Globus pallidus (tissue), 1 donor: ENCODE data around the gene ATG7.

Source experiments
- DNase-seq: peaks from one replicate; pipeline ENCODE4 v3.0.0-alpha.2; 2015; ENCODE audit warnings: low spot score

The ATG7 gene

DNA sequence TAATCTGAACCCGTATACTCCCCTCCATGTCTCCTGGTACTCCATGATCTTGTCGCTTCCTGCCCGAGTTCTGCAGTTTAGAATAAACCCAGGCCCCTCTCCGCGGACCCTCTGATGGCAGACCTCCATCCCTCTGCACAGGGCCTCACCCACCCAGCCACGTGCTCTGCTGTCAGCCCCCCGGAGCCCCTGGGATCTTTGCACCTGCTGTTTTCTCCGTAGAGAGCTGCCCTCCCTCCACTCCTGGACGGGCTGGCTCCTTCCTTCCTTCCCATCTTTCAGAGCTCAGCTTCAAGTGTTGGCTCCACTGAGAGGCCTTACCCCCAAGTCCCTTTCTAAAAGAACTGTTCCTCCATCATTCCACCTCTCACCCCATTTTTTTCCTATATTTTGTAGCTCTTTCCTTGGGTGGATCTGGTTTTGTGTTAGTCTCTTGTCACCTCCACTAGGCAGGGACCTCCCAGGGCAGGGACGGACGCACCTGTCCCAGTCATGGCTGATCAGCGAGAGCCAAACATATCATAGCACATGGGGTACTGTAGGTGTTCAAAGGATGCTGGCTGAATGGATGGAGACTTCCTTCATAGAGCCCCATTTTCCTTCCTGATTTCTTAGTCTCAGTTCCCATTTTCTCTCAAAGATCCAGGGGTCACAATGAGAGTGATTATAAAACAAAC, 264.9 kb downstream of the ATG7 start:
- no peak for DNase-seq

DNA sequence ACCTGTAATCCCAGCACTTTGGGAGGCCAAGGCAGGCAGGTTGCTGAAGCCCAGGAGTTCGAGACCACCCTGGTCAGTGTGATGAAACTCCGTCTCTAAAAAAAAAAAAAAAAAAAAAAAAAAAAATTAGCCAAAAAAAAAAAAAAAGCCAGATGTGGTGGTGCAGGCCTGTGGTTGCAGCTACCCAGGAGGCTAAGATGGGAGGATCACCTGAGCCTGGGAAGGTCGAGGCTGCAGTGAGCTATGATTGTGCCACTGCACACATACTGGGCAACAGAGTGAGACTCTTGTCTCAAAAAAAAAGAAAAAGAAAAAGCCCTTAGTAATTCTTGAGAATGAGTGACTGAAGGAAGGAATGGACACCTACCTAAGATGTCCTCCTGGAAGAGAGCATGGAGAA, 266.4 kb downstream of the ATG7 start:
- DNase-seq = no peak

DNA sequence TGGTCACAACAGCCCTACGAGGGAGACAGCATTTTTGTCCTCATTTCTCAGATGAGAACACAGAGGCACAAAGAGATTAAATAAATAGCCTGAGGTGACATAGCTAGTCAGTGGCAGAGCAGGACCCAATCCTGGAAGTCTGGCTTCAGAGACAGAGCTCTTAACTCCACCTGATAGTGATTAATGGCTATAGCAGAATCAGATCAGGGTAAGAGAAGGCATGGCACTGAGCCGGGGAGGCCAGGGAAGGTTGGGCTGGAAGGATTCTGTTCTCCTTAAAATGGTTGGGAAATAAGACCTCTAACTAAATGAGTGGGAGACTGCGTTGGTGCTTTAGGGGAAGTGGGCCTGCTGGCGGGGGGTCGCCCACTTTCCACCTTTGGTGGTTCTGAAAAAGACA, 267.0 kb downstream of the ATG7 start:
- no peak for DNase-seq

DNA sequence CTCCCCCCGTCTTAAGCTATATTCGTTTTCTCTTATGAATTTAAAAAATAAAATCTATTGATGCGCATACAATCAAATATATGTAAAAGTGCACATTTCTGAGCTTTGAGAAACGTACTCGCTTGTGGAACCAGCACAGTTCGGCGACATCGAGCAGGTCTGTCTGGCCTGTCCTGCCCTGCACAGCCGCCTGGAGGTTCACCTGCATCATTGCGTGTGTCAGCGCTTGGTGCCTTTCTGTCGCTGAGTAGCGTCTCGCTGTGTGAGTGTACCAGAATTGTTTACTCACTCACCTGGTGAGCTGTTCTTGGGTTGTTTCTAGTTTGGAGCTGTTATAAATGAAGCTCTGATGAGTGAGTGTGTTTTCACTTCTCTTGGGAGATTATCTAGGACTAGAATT, 267.5 kb downstream of the ATG7 start:
- DNase-seq = no peak

DNA sequence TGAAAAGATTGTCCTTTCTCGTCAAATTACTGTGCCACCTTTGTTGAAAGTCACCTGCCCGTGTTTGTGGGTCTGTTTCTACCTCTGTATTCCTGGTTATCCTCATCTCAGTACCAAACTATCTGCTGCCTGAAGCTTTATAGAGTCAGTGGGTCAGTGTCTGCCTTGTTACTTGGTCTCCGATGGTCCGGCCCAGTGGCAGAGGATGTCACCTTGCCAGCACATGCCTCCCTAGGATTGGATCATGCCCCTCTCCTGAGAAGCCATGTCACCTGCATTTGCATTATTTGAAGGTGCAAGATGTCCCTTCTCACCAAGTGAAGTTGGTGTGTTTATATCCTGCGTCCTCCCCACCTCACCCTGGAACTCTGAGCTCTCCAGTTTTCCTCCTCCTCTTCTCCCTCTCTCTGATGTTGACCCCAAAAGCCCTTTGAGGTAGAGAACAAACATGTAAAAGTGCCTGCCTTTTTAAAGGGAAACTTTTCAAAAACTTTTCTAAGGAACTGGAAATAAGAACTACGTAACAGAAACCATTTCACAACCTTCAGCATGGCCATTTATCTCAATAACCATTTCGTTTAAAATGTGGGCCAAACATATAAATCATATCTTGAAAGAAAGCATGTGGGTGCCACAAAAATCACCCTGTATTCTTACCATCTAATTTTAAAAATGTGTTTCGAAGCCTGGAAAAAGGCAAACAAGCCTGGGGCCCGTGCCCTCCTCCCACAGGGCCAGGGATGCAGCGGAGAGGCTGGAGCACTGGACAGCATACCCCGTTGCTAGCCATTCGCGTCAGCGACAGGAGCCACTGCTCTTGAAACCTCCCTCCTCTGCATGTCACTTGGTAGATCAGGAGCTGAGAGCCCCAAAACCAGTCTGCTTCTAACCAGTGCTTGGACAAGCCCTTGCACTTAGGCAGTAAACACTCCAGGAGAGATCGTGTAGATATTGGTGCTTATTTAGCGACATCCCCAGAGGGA, 269.4 kb downstream of the ATG7 start:
- DNase-seq = no peak

DNA sequence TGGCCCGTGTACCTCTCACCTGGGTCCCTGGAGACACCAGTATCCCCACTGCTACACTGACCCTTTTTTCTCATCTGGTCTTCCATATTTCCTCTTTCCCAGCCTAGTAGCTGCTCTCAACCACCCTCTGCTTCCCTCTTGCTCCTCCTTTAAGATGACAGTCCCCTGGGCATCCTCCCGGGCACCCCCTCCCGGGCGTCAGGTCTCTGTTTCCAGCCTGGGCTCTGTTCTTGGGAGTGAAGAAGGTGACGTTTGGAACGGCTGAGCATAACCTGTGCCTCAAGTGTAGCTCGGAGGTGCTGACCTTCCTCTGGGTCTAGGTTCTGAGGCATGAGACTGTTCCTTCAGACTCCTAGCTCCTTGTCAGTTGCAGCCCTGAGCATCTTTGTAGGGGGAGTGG, 270.4 kb downstream of the ATG7 start:
- DNase-seq = no peak

DNA sequence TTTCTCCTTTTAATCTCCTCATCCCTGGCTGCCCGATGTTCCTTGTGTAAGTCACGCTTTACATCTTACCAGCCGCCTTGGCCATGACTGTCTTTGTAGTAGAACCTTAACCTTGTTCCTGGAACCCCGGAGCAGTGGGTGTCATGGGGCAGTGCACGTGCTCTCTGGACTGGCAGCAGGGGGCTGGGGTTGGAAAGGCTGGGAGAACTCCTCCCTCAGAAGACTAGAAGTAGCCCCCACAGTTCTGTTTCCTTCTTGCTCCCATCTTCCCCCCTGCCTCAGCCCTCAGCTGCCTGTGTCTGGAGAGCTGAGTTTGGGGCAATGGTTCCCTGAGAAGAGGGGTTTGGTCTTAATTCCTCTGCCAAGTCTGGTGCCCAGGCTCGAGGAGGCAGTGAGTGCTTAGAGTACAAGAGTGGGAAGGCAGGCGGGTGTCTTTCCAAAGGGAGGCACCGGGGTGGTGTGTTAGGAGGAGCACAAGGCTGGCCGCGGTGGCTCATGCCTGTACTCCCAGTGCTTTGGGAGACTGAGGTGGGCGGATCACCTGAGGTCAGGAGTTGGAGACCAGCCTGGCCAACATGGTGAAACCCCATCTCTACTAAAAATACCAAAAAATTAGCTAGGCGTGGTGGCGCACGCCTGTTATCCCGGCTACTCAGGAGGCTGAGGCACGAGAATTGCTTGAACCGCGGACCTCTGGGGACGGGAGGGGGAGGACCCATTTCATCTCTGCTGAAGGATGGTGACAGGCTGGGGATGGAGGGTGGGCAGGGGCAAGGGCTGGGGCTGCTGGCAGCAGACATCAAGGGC, 271.1 kb downstream of the ATG7 start:
- DNase-seq = no peak

DNA sequence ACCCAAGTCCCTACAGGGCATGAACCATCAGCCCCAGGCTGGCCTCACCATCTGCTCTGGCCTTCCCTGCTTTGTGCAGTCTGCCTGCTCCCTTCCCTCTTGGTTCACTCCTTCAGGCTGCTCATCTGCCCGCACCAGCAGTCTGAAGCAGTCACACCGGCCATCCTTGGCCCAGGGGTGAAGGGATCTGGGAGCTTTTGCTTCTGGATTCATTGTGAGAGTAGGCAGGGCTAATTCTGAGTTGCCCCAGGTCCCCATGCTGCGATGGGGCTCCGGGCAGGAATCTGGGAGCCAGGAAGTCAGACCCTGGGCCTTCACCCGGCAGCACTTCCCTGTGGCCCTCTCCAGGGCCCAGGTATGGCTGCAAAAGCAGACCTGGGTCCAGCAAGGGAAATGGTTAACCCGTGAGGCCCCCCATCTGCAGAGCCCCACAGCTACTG, 271.8 kb downstream of the ATG7 start:
- DNase-seq = no peak

DNA sequence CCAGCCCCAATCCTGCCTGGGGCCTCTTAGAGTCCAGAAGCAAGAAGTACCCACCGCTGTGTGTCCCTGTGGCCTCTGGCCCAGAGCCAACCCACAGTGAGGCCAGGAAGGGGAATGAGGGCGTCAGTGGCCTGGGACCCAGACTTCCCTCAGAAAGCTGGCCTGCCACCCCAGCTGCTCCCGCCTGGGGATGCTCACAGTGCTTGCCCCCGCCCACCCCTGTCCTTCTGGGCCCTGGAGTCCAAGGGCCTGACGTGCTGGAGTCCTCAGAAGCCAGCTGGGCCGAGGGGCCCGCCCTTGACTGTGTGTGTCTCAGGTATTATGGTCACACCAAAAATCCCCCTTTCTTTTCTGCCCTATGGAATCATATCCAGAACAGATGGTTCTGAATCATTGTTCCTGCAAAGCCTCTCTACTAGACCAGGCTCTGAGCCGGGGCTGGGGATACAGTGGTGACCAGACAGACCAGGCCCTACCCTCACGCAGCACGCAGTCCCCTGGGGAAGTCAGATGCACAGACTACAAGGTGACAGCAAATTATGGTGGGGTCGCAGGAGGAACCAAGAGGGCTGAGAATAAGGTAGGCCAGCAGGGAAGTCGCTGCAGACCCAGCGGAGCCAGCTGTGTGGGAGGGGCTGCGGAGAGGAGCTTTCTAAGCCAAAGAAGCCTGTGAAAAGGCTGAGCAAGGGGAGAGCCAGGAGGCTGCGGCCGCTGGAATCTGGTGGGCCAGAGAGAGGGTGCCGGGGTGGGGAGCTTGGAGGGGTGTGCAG, 272.4 kb downstream of the ATG7 start:
- DNase-seq = no peak

DNA sequence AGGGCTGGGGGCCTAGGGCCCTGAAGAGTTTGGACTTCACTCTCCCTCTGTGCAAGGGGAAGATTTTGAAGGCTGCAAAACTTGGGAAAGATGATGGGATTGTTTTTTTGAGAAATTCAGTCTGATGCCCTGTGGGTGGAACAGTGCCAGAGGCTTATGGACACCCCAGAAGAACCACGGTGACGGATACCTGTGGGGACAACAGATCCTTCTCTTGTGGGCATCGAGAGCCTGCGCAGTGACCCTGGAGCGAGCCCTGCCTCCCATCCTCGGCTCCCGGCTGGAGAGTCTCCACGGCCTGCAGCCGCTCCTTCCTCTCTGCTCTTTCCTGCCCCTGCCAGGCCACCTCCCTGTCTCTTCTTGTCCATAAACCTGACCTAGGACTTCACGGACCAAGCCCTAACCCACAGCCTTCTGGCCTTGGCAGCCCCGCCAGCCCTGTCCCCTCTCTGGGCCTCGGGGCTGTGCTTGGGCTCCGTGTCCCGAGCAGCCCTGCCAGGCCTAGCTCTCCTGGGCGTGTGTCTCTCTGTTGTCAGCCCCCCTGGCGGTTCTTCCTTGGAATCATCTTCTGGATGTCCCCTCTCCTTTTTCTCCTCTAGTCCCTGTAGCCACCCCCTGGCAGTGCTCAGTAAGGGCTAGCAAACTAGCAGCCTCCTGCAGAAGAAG, 273.1 kb downstream of the ATG7 start:
- DNase-seq = no peak

DNA sequence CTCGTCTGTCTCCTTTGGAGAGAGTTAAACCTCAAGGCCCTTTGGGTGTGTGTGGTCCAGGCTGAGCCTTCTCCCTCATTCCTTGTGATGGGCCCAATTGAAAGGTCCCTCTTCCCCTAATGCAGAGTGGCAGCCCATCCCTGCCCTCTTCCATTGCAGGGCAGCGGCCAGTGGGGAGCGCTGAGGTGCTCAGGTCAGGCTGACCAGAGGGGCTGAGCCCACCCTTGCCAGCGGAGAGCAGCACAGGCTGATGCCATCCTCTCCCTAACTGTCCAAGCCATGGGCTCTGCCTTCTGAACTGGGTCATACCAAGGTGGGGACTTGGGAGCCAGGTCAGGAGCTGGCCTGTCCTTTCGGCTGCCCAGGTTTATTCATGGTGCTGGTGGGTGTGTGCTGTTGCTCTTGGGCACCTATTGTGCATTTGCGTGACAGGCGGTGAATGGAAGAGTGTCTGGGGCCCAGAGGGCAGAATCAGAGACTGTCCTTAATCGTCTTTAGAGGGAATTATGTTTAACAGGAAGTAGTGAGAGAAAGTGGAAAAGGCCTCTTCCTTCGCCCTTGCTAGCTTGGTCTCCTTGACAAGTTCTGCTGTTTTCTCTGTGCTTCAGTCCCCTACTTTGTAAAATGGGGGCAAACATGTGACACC, 274.6 kb downstream of the ATG7 start:
- no peak for DNase-seq

DNA sequence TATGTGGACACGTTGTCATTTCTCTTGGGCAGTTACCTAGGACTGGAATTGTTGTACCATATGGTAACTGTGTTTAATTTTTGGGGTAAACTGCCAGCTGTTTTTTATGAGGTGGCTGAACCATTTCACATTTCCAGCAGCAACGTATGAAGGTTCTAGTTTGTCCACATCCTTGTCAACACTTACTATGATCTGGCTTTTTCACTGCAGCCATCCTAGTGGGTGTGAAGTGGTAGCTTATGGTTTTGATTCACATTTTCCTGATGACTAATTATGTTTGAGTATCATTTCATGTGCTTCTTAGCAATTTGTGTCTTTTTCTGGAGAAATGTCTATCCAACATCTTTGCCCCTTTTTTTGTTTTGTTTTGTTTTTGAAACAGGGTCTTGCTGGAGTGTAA, 275.3 kb downstream of the ATG7 start:
- no peak for DNase-seq

DNA sequence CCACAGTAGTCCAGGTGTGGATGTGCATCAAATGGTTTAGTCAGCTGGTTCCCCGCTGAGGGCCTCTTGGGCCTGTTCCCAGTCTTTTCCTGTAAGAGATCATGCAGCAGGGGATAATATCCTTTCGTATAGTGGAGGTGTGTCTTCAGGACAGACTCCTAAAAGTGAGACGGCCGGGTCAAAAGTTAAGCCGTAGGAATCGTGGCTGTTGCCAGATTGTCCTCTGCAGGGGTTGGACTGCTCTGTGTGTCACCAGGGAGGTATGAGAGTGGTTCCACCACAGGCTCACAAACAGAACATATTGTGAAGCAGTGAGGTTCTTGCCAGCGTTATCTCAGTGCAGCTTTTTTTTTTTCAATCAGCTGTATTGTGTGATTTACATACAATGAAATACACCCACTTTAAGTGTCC, 276.5 kb downstream of the ATG7 start:
- DNase-seq = no peak

DNA sequence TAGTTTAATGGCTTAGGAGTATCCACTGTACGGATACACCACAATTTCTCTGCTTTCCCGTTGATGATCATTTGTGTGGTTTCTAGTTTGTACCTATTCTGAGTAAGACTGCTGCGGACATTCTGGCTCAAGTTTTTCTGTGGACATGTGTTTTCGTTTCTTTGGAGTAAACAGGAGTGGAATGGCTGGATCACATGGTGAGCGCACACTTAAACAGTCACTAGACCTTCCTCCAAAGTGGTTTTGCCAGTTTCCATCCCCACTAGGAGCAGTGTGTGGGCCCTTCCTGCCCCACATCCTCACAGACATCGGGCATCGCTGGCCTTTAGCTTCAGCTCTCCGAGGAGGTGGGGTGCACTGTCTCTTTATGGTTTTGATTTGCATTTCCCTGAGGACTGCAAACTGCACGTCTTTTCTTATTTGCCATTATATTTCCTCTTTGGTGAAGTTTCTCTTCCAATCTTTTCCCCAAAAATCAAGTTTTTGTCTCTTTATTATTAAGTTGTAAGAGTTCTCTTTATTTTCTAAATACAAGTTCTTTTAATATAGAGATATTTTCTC, 277.5 kb downstream of the ATG7 start:
- DNase-seq = no peak

DNA sequence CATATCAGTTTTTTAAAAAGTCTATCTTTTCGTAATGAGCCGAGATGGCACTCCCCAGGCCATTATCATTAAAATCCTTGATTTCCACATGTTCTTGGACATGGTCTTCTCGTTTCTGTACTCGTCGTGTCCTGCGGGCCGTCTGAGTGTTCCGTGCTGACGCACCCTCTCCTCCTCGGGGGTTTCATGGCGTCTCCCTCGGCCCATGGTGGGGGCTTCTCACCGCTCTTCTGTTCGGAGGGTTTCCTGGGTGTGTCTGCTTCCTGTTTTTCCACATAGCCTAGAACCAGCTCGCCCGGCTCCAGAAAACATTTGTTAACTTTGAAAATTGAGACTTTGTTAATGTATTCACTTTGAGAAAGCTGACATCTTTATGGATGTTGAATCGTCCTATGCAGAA, 278.8 kb downstream of the ATG7 start:
- no peak for DNase-seq

DNA sequence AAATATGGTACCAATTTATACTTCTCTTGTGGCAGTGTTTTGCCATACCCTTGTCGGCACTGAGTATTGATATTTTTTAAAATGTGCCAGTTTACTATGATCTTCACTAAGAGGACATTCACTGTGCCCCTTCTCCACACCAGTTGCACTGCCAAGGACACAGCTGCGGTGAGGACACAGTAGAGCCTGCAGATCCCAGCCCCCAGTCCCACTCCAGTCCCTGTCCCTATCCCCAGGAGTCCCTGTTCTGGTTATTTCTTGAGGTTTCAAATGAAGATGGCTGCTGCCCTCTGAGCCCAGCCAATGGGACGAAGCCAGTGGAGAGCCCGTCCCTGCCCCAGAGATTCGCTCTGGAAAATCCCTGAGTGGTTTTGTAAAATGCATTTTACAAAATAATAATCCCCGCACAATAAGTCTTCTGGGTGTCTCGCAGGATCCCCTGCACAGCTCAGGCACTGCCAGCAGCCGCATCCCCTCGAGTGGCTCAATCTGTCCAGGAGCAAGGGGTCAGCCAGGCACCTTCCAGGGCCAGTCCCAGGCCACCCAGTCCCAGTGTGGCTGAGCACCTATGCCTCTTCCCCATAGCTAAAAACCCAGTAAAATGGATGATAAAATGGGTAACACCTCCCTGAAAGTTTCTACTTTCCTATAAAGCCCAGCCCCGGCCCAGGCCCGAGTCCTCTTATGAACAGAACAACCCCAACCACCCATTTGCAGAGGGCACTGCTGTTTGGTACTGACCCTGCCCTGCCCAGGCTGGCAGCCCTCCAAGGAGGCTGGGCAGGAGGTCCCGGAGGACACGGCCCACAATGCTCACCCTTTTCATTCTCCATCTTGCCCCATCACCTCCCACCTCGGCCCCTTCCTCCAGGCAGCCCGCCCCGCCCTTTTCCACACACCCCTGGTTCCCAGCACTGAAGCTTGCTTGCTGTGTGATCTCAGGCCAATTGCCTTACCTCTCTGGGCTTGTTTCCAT, 280.4 kb downstream of the ATG7 start:
- DNase-seq = no peak

DNA sequence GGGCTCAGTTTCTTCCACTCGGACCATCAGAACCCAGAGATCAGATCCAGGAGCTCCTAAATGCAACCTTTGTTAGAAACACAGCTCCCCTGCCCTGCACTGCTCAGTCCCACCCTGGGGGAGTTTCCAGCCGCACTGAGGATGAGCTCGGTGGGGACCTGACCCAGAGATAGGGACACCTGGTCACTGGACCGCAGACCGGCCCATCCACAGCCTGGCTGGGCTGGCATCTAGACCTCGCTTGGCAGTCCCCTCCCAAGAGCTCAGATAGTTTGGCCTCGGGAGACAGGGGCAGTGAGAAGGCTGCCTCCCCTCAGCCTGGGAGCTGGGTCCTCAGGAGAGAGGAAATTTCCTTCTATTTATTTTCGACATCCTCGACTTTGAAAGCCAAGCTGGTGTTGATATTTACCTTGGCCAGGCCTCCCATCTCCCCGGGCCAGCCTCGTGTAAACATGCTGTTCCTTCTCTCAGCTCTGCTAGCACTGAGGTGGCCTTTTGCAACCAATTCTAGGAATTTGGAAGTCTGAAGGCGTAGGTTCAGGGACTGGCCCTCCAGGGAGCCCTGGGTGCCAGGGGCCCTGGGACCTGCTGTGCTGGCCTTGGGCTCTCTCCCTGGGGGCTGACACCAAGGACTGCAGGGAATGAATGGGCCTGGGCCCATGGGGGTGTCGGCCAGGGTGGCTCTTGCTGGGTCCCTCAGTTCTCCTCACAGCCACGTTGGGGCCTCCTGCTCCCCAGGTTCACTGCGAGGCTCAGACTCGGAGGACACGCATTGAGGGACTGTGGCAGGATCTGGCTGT, 281.4 kb downstream of the ATG7 start:
- no peak for DNase-seq

DNA sequence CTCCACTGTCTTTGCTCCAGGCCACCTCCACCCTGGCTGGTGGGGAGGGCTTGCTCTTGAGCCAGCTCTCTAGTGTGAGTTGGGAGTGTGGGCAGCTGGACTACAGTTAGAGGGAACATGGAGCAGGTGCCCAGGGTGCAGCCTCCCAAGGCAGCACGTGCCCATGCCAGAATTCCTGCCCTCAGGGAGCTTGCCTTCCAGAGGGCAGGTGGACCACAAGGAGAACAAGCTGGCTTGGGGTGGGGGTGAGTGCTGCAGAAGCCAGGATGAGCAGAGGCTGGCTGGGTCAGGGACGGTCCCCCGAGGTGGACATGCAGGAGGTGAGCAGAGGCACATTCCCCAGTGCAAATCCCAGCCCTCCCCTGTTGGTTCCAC, 282.0 kb downstream of the ATG7 start:
- no peak for DNase-seq
